ENCODE measurements around the gene KRT32. TPM values are rescaled to one million over a fixed set of nuclear protein-coding genes. Genes with fewer than 3 reads are reported as not detected.

The KRT32 gene
- total and polyA plus RNA-seq, 9 of the 15 experiments (the other 6 are each of a cell fraction or from before 2014, with no cell fraction given) = not detected

- TF ChIP-seq, protein P1, sequence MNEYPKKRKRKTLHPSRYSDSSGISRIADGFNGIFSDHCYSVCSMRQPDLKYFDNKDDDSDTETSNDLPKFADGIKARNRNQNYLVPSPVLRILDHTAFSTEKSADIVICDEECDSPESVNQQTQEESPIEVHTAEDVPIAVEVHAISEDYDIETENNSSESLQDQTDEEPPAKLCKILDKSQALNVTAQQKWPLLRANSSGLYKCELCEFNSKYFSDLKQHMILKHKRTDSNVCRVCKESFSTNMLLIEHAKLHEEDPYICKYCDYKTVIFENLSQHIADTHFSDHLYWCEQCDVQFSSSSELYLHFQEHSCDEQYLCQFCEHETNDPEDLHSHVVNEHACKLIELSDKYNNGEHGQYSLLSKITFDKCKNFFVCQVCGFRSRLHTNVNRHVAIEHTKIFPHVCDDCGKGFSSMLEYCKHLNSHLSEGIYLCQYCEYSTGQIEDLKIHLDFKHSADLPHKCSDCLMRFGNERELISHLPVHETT (CRISPR knock-in tag; conservative IDR thresholded peaks at IDR 0.05 in 1 of 2, IDR thresholded peaks at IDR 0.05 in 1 of 2) = 0 out of 4 replicates have a peak, but pooled peaks of 1 of the 2 experiments have one; percentile 14
Observed at GRCh38 chr17:41499714-41500113, 32.5 kb upstream of the KRT32 start (continued).

DNA sequence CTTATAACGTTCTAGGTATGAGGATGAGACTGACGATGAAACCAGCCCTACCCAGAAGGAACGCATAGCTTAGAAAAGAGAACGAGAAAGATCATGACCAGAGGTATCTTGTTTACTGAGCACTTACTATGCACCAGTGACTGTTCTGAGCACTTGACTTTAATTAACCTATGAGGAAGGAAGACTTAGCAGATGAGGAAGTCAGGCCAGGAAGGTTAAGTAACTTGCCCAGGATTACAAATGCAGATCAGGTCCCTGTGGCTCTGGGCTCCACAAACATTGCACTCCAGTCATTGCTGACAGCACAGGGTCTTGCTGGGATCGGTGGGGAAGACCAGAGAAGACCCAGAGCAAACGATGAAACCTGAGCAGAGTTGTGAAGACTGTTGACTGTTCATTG lies 31.1 kb upstream of the KRT32 start:
- POLR2A ChIA-PET = interaction anchor here (0.6 to 1.4 kb wide), 2 partner anchors 10 to 17 kb away, joined by 3 to 6 read pairs; no protein-coding TSS in a partner anchor
- WGBS (ENCODE audit: insufficient coverage, low coverage, missing lambda C conversion rate) = 59% methylated on average over 6 of the region's 6 CpGs
- Histone ChIP-seq H3K9me1 (ENCODE audit: control insufficient read depth, insufficient read depth, low read length) (no peaks in the 10 kb centered on the region), H3K79me2 (ENCODE audit: control insufficient read depth, insufficient read depth, low read length) (no peaks in the 10 kb centered on the region), H3K27me3 (ENCODE audit: control insufficient read depth in 2 of 2, insufficient read depth in 2 of 2, low read length in 2 of 2) (no peaks in the 10 kb centered on the region), H2AFZ (ENCODE audit: low read depth, low read length) (peak overlapping the region; percentile 81), H4K20me1 (replicated peaks; ENCODE audit: control insufficient read depth, insufficient read depth, low read length) (no peaks in the 10 kb centered on the region), H3K4me1 (replicated peaks in 1 of 2; ENCODE audit: control insufficient read depth in 2 of 2, insufficient read depth in 2 of 2, low read length in 2 of 2) (peaks cover 48 to 65% of the 10 kb centered on the region in 2 experiments), H3K27ac (ENCODE audit: extremely low read depth, low read depth, low read length) (peak overlapping the region; percentile 32; the same call in 2 of the 3 replicates), H3K9me3 (replicated peaks; ENCODE audit: control insufficient read depth, insufficient read depth, low read depth, low read length) (no peaks in the 10 kb centered on the region), H3K4me3 (no peak overlapping the region), H3K36me3 (ENCODE audit: control insufficient read depth, insufficient read depth, low read length) (no peaks in the 10 kb centered on the region), H3K9ac (ENCODE audit: insufficient read depth in 1 of 2, low read depth in 2 of 2, low read length in 2 of 2) (peak overlapping the region in 1 of 2 experiments; percentile 76; a peak in 1 of 4 replicates), H3K4me2 (ENCODE audit: insufficient read depth, low read length) (no peak overlapping the region)
- peak; percentile 69 for FAIRE-seq
- CTCF ChIA-PET (ENCODE audit: low intra/inter-chr PET ratio) = no interaction called here
- DNase-seq (ENCODE audit: extremely low read depth in 1 of 4, low spot score in 3 of 4) = no peak
- no TSS peak for BruUV-seq (replicated peaks)
- intact Hi-C loops (cut with micrococcal nuclease) (loop anchor here (10.0 kb wide), 1 partner anchor 593 kb away; no protein-coding TSS in a partner anchor), in situ Hi-C loops (cut with MboI) (no loop called here)
- no peak for ATAC-seq
- peak; percentile 22; the same call in 1 of the 2 replicates for TF ChIP-seq BCOR (IDR thresholded peaks at IDR 0.05)
- TF ChIP-seq FOXA3 (CRISPR knock-in tag; conservative IDR thresholded peaks at IDR 0.05 in 1 of 2, IDR thresholded peaks at IDR 0.05 in 1 of 2) = peak in 1 of 2 experiments; percentile 66; a peak in 2 of 4 replicates
- no peak for TF ChIP-seq TCF15 (CRISPR knock-in tag; IDR thresholded peaks at IDR 0.05)
- peak; percentile 16 to 36; a peak in 2 of 4 replicates for TF ChIP-seq KDM1A (IDR thresholded peaks at IDR 0.05)
- TF ChIP-seq SMARCA5 (IDR thresholded peaks at IDR 0.05) = peak; percentile 54; the same call in 1 of the 2 replicates
- no peak for TF ChIP-seq ZKSCAN1 (IDR thresholded peaks at IDR 0.05; ENCODE audit: low read depth, low read length)
- TF ChIP-seq SIX5 (IDR thresholded peaks at IDR 0.05; ENCODE audit: borderline replicate concordance in 1 of 2, insufficient read depth in 1 of 2, low read depth in 1 of 2, low read length in 2 of 2) = no peak
- TF ChIP-seq PPARD (CRISPR knock-in tag; IDR thresholded peaks at IDR 0.05) = no peak
- TF ChIP-seq, protein P2, sequence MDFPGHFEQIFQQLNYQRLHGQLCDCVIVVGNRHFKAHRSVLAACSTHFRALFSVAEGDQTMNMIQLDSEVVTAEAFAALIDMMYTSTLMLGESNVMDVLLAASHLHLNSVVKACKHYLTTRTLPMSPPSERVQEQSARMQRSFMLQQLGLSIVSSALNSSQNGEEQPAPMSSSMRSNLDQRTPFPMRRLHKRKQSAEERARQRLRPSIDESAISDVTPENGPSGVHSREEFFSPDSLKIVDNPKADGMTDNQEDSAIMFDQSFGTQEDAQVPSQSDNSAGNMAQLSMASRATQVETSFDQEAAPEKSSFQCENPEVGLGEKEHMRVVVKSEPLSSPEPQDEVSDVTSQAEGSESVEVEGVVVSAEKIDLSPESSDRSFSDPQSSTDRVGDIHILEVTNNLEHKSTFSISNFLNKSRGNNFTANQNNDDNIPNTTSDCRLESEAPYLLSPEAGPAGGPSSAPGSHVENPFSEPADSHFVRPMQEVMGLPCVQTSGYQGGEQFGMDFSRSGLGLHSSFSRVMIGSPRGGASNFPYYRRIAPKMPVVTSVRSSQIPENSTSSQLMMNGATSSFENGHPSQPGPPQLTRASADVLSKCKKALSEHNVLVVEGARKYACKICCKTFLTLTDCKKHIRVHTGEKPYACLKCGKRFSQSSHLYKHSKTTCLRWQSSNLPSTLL (IDR thresholded peaks at IDR 0.05) = no peak
- no peak for TF ChIP-seq SP1 (CRISPR knock-in tag; IDR thresholded peaks at IDR 0.05)
- TF ChIP-seq, protein P3, sequence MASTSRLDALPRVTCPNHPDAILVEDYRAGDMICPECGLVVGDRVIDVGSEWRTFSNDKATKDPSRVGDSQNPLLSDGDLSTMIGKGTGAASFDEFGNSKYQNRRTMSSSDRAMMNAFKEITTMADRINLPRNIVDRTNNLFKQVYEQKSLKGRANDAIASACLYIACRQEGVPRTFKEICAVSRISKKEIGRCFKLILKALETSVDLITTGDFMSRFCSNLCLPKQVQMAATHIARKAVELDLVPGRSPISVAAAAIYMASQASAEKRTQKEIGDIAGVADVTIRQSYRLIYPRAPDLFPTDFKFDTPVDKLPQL (IDR thresholded peaks at IDR 0.05; ENCODE audit: extremely low read depth, insufficient read length) = no peak
- TF ChIP-seq RBM25 (IDR thresholded peaks at IDR 0.05; ENCODE audit: low read depth, low read length, severe bottlenecking) = peak; percentile 73
- TF ChIP-seq BDP1 (IDR thresholded peaks at IDR 0.05; ENCODE audit: insufficient read depth, insufficient read length) = no peak
